Trophoblast cell (in vitro differentiated cells and primary cell): Measurements from ENCODE around the gene FXN.
A peak's percentile ranks its signal among the peaks of the same experiment; 100 is the strongest.

Experiments used
- DNase-seq, 2 donors: peaks; one replicate each; pipeline ENCODE4 v3.0.0-alpha.2; 2016
- H2AFZ ChIP-seq: 2 replicates; pipeline ENCODE4 v1.6.1; 2013; ENCODE audit warnings: low read length, moderate library complexity, mild to moderate bottlenecking; ENCODE audit not compliant: insufficient read depth, poor library complexity
- H2AK5ac ChIP-seq: 2 replicates; pipeline ENCODE4 v1.6.1; 2013; ENCODE audit warnings: mild to moderate bottlenecking, low read length
- H2BK120ac ChIP-seq: 2 replicates; pipeline ENCODE4 v1.6.1; 2013; ENCODE audit warnings: low read length, mild to moderate bottlenecking, moderate library complexity; ENCODE audit not compliant: insufficient read depth, poor library complexity
- H2BK12ac ChIP-seq: 2 replicates; pipeline ENCODE4 v1.6.1; 2013; ENCODE audit warnings: mild to moderate bottlenecking, low read length, moderate library complexity
- H2BK5ac ChIP-seq: 2 replicates; pipeline ENCODE4 v1.6.1; 2013; ENCODE audit warnings: low read length, low read depth, moderate library complexity, mild to moderate bottlenecking; ENCODE audit not compliant: poor library complexity
- H3K14ac ChIP-seq: 2 replicates; pipeline ENCODE4 v1.6.1; 2013; ENCODE audit warnings: mild to moderate bottlenecking, low read length
- H3K18ac ChIP-seq: 2 replicates; pipeline ENCODE4 v1.6.1; 2013; ENCODE audit warnings: mild to moderate bottlenecking, low read length
- H3K23ac ChIP-seq: 2 replicates; pipeline ENCODE4 v1.6.1; 2013; ENCODE audit warnings: low read length
- H3K27ac ChIP-seq: 2 replicates; pipeline ENCODE4 v1.5.1; 2013; ENCODE audit warnings: low read depth, mild to moderate bottlenecking, inconsistent platforms, low read length, moderate library complexity
- H3K27me3 ChIP-seq: 2 replicates; pipeline ENCODE4 v1.6.1; 2013; ENCODE audit warnings: inconsistent platforms, mild to moderate bottlenecking, low read length, moderate library complexity; ENCODE audit not compliant: insufficient read depth
- H3K36me3 ChIP-seq, 2 experiments: 1 replicate in 1 of 2; 2 replicates in 1 of 2; pipeline ENCODE4 v1.6.1; 2013; ENCODE audit warnings: low read length in 2 of 2, mild to moderate bottlenecking in 2 of 2, moderate library complexity in 1 of 2; ENCODE audit not compliant: insufficient read depth in 2 of 2, control insufficient read depth in 1 of 2
- H3K4ac ChIP-seq: 2 replicates; pipeline ENCODE4 v1.6.1; 2013; ENCODE audit warnings: low read depth, mild to moderate bottlenecking, low read length, moderate library complexity
- H3K4me1 ChIP-seq, 2 experiments: 1 replicate in 1 of 2; 2 replicates in 1 of 2; pipeline ENCODE4 v1.6.1; 2013; ENCODE audit warnings: low read length in 2 of 2, mild to moderate bottlenecking in 2 of 2, moderate library complexity in 1 of 2; ENCODE audit not compliant: insufficient read depth in 2 of 2, control insufficient read depth in 1 of 2
- H3K4me2 ChIP-seq: 2 replicates; pipeline ENCODE4 v1.6.1; 2013; ENCODE audit warnings: inconsistent platforms, mild to moderate bottlenecking, low read length, moderate library complexity
- H3K4me3 ChIP-seq: 2 replicates; pipeline ENCODE4 v1.5.1; 2013; ENCODE audit warnings: mild to moderate bottlenecking, low read depth, low read length, inconsistent platforms
- H3K79me1 ChIP-seq: one replicate; pipeline ENCODE4 v1.6.1; 2013; ENCODE audit warnings: low read length
- H3K79me2 ChIP-seq: 2 replicates; pipeline ENCODE4 v1.6.1; 2013; ENCODE audit warnings: low read length, mild to moderate bottlenecking; ENCODE audit not compliant: control insufficient read depth, insufficient read depth, poor library complexity
- H3K9ac ChIP-seq: 2 replicates; pipeline ENCODE4 v1.6.1; 2013; ENCODE audit warnings: mild to moderate bottlenecking, low read length
- H3K9me3 ChIP-seq: 2 replicates; pipeline ENCODE4 v1.6.1; 2013; ENCODE audit warnings: low read depth, mild to moderate bottlenecking, control low read depth, inconsistent platforms, low read length; ENCODE audit not compliant: insufficient read depth
- H4K12ac ChIP-seq: 2 replicates; pipeline ENCODE4 v1.6.1; 2013; ENCODE audit warnings: low read depth, mild to moderate bottlenecking, low read length, moderate library complexity
- H4K8ac ChIP-seq: 2 replicates; pipeline ENCODE4 v1.6.1; 2013; ENCODE audit warnings: low read depth, mild to moderate bottlenecking, low read length, moderate library complexity
- H4K91ac ChIP-seq: one replicate; pipeline ENCODE4 v1.6.1; 2013; ENCODE audit warnings: low read depth, mild to moderate bottlenecking, low read length, moderate library complexity
- WGBS: extraction: QIAGEN DNeasy Blood & Tissue Kit; methylation state at CpG from one replicate; pipeline ENCODE4 v1.1.7; 2013; ENCODE audit warnings: missing lambda C conversion rate; ENCODE audit not compliant: insufficient read length, insufficient coverage; ENCODE audit errors: extremely low coverage; 5-methylcytosine and 5-hydroxymethylcytosine counted together

The FXN gene

DNA sequence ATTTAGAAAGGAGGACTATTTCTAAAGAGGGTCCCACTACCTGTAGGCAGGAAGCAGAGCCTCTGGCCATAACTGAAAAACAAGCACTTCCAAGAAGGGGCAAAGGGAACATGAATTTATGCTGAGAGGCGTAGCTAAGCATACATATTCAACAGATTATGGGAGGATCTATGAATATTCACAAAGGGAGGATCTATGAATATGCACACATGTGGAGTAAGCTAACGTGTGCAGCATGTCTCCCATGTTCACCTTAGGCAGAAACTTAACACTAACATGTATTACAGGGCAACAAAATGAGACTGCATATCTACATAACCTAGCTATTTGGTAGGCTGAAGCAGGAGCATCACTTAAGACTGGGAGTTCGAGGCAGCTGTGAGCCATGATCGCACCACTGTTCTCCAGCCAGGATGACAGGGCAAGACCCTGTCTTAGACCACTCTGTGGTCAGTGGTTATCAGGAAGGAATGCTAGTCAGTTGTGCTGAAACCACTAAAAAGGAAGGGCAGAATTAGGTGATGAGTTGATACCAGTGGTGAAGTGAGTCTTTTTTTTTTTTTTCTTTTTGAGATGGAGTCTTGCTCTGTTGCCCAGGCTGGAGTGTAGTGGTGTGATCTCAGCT, 20.8 kb downstream of the FXN start:
- no peak overlapping the region for H2BK5ac ChIP-seq
- H4K8ac ChIP-seq = no peak overlapping the region
- H3K18ac ChIP-seq = no peak overlapping the region
- H3K23ac ChIP-seq = no peak overlapping the region
- DNase-seq = no peak
- H3K27me3 ChIP-seq = no peaks in the 10 kb centered on the region
- H4K91ac ChIP-seq = no peak overlapping the region
- no peak overlapping the region for H3K4ac ChIP-seq
- no peak overlapping the region for H3K14ac ChIP-seq
- H2AFZ ChIP-seq = no peak overlapping the region
- no peak overlapping the region for H3K4me3 ChIP-seq
- H3K79me1 ChIP-seq = no peaks in the 10 kb centered on the region
- H2AK5ac ChIP-seq = no peak overlapping the region
- no peaks in the 10 kb centered on the region for H3K79me2 ChIP-seq
- H3K4me2 ChIP-seq = no peak overlapping the region
- H3K4me1 ChIP-seq = no peaks in the 10 kb centered on the region
- no peak overlapping the region for H2BK12ac ChIP-seq
- H2BK120ac ChIP-seq = no peak overlapping the region
- no peaks in the 10 kb centered on the region for H3K9me3 ChIP-seq
- peaks cover 0 to 4% of the 10 kb centered on the region in 2 experiments for H3K36me3 ChIP-seq
- H4K12ac ChIP-seq = no peak overlapping the region
- WGBS = no CpG with 5 or more reads among the region's 4 CpGs
- peak overlapping the region; percentile 23 for H3K9ac ChIP-seq
- H3K27ac ChIP-seq = no peak overlapping the region

DNA sequence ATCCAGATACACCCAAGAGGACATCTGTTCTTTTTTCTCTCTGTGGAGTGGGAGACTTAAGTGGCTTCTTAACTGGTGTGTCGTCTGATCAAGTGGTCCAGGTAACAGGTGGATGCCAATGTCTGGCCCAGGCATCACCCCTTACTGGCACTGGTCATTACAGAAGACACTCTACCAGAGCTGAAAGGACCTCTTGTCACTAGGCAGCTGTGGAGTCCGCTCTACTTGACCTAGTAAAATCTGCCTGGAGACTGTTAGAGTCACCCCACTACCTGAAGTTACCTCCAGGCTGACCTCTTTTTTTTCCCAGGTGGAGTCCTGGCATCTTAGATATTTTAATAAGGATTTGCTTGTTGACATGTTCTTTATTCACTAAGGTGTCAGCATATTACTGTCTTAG, 22.5 kb downstream of the FXN start:
- H3K9me3 ChIP-seq = no peaks in the 10 kb centered on the region
- WGBS = no CpG with 5 or more reads among the region's 2 CpGs
- H3K4me1 ChIP-seq = no peaks in the 10 kb centered on the region
- no peaks in the 10 kb centered on the region for H3K79me2 ChIP-seq
- H3K23ac ChIP-seq = no peak overlapping the region
- no peak overlapping the region for H2AFZ ChIP-seq
- no peak overlapping the region for H2AK5ac ChIP-seq
- H4K91ac ChIP-seq = no peak overlapping the region
- H4K12ac ChIP-seq = no peak overlapping the region
- no peak for DNase-seq
- H3K14ac ChIP-seq = no peak overlapping the region
- H2BK12ac ChIP-seq = no peak overlapping the region
- H3K18ac ChIP-seq = no peak overlapping the region
- H3K4me3 ChIP-seq = no peak overlapping the region
- no peaks in the 10 kb centered on the region for H3K79me1 ChIP-seq
- H2BK5ac ChIP-seq = no peak overlapping the region
- H4K8ac ChIP-seq = no peak overlapping the region
- no peak overlapping the region for H3K4me2 ChIP-seq
- H3K4ac ChIP-seq = no peak overlapping the region
- peaks cover 0 to 4% of the 10 kb centered on the region in 2 experiments for H3K36me3 ChIP-seq
- no peak overlapping the region for H2BK120ac ChIP-seq
- no peaks in the 10 kb centered on the region for H3K27me3 ChIP-seq
- H3K27ac ChIP-seq = no peak overlapping the region
- H3K9ac ChIP-seq = no peak overlapping the region

DNA sequence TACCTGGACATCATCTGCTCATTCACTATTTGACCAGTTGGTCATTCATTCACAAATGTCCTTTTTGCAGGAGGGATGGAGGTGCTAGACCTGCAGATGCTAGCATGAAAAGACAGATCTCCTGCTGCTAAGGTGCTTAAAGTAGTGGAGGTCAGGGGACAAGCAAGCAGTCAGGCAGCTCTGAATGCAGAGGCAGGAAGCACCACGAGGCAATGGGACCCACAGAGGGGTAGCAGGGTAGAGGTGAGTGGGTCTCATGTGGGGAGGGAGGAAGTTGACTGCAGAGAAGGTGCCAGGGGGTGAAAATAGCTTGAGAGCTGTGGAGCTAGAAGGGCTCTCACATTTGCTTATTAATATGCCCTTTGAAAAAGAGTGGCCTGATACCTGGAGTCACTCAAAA, 25.2 kb downstream of the FXN start:
- Histone ChIP-seq H2AFZ (no peak overlapping the region), H4K8ac (no peak overlapping the region), H3K4me1 (no peaks in the 10 kb centered on the region), H3K27ac (no peak overlapping the region), H3K23ac (peak overlapping the region; percentile 19), H3K4me3 (peak overlapping the region; percentile 18), H3K18ac (no peak overlapping the region), H4K91ac (no peak overlapping the region), H3K36me3 (peaks cover 0 to 4% of the 10 kb centered on the region in 2 experiments), H3K27me3 (no peaks in the 10 kb centered on the region), H3K14ac (no peak overlapping the region), H3K79me2 (no peaks in the 10 kb centered on the region), H2AK5ac (no peak overlapping the region), H3K4ac (no peak overlapping the region), H3K9me3 (no peaks in the 10 kb centered on the region), H2BK120ac (no peak overlapping the region), H3K4me2 (no peak overlapping the region), H2BK5ac (no peak overlapping the region), H3K79me1 (no peaks in the 10 kb centered on the region), H3K9ac (no peak overlapping the region), H4K12ac (no peak overlapping the region), H2BK12ac (no peak overlapping the region)
- WGBS = no CpG with 5 or more reads among the region's 1 CpG
- DNase-seq = no peak

DNA sequence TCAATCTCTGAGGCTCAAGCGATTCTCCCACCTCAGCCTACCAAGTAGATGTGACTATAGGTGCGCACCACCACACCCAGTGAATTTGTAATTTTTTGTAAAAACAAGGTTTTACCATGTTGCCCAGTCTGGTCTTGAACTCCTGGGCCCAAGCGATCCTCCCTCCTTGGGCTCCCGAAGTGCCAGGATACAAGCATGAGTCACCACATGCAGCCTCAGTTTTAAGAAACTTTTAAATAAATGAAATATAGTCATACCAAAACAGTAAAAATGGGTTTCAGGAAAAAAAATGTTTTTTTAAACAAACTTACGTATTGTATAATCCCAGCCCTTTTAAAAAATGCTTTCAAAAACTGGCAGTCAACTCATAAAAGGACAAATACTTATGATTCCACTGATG, 26.6 kb downstream of the FXN start:
- no peak overlapping the region for H3K4me3 ChIP-seq
- no peaks in the 10 kb centered on the region for H3K79me1 ChIP-seq
- H4K91ac ChIP-seq = no peak overlapping the region
- no peak overlapping the region for H4K8ac ChIP-seq
- DNase-seq = no peak
- no peak overlapping the region for H2AK5ac ChIP-seq
- no peak overlapping the region for H3K9ac ChIP-seq
- no peak overlapping the region for H2BK5ac ChIP-seq
- H3K18ac ChIP-seq = no peak overlapping the region
- no peak overlapping the region for H2BK120ac ChIP-seq
- no peaks in the 10 kb centered on the region for H3K9me3 ChIP-seq
- WGBS = no CpG with 5 or more reads among the region's 5 CpGs
- H3K4me2 ChIP-seq = no peak overlapping the region
- no peak overlapping the region for H3K4ac ChIP-seq
- H2AFZ ChIP-seq = no peak overlapping the region
- H4K12ac ChIP-seq = no peak overlapping the region
- H3K23ac ChIP-seq = no peak overlapping the region
- H3K27me3 ChIP-seq = no peaks in the 10 kb centered on the region
- H3K4me1 ChIP-seq = no peaks in the 10 kb centered on the region
- H3K27ac ChIP-seq = no peak overlapping the region
- H2BK12ac ChIP-seq = no peak overlapping the region
- no peaks in the 10 kb centered on the region for H3K79me2 ChIP-seq
- H3K36me3 ChIP-seq = peaks cover 0 to 7% of the 10 kb centered on the region in 2 experiments
- H3K14ac ChIP-seq = no peak overlapping the region
